NK-92 treated with Interleukin-12 subunit alpha and Interleukin-12 subunit beta, amount 100 ng/mL, for 24 hours (cell line): ENCODE measurements around the gene NFATC3.

Source experiments
- DNase-seq: peaks from one replicate; lab custom pipeline; 2025; lab: John Stamatoyannopoulos, UW

NFATC3 gene

DNA sequence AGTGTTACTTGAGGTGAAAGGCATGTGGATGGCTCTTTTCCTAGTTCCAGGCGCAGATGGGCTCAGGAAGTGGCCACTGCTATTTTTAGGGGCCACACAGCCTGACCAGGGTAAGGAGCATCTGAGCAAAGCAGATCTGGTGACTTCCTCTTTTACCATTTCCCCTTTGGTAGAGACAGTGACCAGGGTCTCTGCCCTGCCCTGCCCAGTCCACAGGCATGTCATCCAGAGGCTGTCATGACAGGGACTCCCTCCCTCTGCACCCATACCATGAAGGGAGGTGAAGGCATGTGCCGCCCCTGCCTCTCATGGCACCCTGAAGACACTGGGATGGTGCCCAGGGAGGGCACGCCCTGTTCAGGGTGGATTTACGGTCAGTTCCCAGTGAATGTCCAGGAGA, 162.2 kb downstream of the NFATC3 start:
- no peak for DNase-seq

DNA sequence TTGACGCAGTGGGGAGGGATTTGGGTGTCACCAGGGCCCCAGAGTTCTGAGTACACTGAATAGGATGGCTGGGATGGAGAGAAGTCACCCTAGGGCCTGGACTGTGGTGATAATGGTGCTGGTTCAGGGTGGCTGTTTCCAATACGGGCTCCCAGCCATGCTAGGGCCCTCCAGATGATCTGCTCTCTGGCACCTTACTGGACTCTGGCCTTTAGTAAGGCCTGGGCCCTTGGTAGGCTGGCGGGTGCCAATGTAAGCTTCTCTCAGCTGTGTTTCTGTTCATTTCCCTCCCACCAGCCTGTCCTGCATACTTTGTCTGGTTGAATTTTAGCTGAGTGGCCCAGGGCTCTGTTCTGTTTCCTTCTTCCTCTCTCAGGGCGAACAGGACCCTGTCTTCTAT, 162.8 kb downstream of the NFATC3 start:
- DNase-seq: no peak

DNA sequence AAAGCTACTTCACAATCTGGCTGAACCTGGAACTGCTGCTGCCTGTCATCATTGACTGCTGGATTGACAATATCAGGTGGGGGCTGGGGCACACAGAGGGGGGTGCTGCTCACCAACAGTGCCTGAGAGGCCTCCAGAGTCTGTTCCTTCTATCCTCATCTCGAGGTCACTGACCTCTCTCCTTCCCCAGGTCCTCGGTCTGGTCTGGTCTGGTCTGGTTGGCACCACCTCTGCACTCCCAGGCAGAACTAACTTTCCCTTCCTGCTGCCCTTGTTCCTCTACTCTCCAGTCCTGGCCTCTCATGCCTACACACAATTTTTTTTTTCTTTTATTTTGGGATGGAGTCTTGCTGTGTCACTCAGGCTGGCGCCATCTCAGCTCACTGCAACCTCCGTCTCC, 164.2 kb downstream of the NFATC3 start:
- DNase-seq: no peak

DNA sequence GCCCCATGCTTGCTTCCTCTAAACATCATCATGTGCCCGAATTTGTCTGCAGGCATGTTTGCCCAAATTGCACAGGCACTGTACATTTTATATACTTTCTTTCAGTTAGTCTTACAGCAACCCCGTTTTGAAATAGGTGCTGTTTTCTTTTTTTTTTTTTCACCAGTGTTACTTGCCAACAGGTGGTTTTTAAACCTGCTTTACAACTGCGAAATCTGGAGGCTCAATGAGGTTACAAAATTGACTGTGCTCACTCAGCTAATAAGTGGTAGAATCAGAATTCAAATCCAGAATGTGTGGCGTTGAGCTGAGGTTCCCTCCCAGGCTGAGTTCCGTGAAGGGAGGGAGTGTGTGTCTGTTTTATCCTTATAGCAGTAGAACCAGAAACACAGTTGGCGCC, 165.8 kb downstream of the NFATC3 start:
- DNase-seq: no peak

DNA sequence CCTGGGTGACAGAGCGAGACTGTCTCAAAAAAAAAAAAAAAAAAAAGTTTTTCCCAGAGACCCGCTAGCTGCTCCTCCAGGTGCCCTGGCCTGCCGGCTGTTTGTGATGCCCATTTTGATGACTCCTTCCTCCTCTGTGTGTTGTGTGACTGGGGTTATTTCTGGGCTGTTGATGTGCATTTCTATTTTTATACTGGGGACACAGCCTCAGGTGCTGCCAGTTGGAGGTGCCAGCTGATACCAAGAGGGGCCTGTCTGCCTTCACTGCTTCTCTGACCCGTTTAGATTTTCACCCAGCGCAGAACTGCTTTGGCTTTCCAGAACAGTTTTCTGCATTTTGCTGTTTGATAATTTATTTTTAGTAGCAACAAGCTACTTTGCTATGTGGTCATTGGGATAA, 166.7 kb downstream of the NFATC3 start:
- no peak for DNase-seq

DNA sequence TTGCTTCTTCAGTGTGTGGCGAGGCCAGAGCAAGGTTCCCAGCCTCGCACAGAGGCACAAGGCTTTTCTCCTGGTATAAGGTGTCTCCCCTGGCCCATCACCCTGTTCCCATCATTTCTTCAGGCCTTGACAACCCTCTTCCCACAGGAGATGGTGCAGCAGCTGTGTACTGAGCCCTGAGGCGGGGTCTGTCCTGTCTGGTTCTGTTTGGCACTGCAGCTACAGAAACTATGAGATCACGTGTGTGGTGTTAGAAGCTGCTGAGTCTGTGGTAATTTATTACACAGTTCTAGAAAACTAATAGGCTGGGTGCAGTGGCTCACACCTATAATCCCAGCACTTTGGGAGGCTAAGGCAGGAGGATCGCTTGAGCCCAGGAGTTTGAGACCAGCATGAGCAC, 167.2 kb downstream of the NFATC3 start:
- no peak for DNase-seq

DNA sequence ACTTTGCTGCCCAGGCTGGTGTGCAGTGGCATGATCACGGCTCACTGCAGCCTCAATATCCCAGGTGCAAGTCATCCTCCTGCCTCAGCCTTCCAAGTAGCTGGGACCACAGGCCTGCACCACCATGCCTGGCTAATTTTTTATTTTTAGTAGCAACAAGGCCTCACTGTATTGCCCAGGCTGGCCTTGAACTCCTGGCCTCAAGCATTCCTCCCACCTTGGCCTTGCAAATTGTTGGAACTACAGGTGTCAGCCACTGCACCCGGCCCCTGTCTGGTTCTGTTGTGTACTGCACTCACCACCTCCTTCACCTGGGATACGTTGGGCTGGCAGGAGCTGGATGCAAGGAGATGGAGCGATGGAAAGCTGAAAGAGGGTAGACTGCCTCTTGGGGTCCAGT, 168.6 kb downstream of the NFATC3 start:
- DNase-seq: no peak

DNA sequence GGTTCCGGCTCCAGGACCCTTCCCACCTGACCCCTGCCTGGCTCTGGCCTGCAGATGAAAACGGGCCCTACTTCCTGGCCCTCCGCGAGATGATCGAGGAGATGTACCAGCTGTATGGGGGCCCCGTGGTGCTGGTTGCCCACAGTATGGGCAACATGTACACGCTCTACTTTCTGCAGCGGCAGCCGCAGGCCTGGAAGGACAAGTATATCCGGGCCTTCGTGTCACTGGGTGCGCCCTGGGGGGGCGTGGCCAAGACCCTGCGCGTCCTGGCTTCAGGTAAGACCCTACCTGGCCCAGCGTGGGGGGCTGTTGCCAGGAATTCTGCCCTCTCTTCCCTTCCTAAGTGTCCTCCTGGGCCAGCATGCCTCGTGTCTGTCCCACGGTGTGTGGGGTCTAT, 170.5 kb downstream of the NFATC3 start:
- DNase-seq: no peak

DNA sequence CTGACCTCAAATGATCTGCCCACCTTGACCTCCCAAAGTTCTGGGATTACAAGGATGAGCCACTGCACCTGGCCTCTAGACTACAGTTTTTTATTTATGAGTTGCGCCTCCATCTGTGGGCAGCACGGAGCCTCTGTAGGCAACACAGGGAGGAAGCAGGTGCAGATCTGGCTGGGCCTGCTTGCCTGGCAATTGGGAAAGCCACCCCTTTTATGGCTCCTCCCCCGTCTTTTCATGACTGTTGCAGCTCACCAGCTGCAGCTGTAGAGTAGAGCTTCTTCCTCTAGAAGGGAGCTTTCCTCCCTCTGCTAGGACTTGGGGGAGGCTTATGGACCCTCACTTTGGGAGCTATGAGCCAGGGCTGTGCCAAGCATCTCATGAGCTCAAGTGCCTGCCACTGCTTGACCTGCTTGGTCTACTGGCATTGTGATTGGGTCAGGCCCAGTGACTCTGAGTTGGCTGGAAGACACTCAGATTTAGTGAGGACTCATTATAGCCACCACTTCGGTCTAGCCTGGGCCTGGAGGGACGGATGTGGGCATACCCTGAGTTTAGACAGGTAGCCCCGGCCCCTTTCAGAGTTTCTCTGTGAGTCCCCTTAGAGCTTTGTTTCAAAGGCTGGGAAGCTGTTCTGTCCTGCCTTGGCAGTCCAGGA, 172.2 kb downstream of the NFATC3 start:
- DNase-seq: no peak

DNA sequence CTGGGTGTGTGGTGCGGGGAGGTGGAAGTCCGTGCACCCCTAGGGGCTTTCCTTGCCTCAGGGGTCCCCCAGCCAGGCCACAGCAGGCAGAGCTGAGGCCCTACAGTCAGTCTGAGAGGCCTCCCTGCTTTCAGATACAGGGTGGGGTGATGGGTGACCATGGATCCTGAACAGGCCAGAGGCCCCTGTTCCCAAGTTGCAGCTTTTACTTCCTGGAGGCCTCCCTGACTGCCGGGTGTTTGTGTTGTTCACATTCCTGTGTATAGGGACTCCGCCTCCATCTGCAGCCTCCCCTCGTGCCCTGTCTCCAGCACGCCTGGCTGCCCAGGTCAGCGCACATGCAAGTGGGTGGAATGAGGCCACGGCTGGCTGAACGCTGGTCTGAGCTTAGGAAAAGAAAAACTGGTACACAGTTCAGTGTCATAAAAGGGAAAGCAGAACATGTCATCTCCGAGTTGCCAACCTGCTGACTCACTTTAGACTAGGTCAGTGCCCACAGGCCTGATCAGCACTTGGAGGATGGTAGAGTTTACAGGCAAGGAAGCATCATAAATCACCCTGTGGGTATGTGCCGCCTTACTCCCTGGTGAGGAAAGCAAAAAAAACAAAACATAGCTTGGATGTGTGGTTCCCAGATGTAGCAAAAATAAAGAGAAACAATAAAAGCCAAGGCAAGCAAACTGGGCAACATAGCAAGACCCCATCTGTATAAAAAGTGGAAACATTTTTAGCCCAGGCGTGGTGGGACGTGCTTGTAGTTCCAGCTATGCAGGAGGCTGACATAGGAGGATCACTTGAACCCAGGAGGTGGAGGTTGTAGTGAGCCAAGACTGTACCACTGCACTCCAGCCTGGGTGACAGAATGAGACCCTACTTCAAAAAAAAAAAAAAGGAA, 173.0 kb downstream of the NFATC3 start:
- DNase-seq: no peak

DNA sequence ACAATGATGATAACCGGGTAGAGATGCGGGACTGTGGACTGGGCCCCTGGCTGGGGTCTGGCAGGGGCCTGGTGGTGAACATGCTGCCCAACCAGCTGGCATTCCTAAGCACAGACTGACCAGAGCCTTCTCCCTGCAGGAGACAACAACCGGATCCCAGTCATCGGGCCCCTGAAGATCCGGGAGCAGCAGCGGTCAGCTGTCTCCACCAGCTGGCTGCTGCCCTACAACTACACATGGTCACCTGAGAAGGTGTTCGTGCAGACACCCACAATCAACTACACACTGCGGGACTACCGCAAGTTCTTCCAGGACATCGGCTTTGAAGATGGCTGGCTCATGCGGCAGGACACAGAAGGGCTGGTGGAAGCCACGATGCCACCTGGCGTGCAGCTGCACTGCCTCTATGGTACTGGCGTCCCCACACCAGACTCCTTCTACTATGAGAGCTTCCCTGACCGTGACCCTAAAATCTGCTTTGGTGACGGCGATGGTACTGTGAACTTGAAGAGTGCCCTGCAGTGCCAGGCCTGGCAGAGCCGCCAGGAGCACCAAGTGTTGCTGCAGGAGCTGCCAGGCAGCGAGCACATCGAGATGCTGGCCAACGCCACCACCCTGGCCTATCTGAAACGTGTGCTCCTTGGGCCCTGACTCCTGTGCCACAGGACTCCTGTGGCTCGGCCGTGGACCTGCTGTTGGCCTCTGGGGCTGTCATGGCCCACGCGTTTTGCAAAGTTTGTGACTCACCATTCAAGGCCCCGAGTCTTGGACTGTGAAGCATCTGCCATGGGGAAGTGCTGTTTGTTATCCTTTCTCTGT, 174.0 kb downstream of the NFATC3 start:
- no peak for DNase-seq

DNA sequence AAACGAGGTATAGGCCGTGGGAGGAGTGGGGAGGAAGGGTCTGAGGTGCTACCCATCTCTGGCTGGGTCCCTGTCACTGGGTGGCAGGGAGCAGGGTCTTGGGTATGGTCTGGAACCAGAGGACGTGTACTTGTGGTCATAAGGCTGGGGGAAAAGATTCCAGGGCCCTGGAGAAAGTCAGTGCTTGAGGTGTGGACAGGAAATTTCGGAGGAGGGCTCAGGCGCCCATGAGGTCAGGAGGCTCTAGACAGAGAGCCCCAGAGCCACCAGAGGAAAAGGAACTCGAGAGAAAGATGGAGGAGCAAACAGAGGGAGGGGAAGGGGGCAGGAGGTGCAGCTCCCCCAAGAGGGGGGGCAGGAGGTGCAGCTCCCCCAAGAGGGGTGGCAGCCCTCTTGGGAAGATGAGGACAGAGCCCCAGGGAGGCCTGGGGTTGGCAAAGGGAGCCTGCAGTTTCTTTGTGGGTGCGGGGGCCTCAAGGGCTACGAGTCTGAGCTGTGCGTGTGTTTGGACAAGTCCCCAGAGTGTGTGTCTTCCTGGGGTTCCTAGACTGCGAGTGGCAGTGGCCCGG, 178.5 kb downstream of the NFATC3 start:
- DNase-seq: no peak

DNA sequence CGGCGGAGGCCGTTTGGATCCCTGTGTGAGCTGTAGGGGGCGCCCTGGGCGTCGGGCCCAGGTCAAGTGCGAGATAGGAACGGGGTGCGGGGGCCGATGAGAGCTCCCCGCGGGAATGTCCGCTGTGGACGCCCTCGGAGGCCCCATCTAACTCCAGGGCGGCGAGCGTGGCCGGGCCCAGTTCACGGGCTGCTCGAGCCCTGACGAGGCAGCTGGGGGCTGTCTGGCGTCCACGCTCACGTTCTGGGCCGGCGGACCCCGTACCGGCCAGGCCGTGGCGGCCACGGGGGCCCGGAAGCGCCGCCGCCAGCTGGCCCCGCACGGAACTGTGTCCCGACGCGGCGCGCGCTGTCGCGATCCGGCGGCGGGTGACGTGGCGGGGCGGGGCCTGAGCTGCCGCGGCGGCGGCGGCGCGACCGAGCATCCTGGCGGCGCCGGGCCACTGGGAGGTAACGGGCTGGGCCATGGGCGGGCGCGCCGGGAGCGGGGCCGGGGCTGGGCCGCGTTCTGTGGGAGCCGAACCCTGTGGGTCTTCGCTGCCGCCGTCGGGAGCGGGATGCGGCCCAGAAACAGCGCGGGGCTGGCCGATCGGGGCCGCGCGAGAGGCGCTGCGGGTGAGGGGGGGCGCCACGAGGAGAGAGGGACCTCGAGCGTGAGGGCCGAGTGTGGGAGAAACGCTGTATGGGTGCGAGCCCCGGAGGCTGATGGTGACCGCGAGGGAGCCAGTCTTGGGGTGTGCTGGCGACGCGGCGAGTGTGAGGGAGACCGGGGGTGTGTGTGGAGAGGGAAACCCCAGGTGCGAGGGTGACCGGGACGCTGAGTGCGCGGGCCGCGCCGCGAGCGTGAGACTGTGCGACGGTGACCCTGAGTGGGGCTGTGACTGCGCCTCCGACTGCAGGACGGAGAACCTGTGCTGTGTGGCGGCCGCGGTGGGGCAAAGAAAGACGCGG, 179.2 kb downstream of the NFATC3 start, which contains the start of gene SLC7A6:
TSS of gene SLC7A6 (plus strand) at position 399 of the 950 bp plus-strand sequence. CDS start 10,201 bp downstream, outside the sequence.
- DNase-seq: peak; percentile 56

DNA sequence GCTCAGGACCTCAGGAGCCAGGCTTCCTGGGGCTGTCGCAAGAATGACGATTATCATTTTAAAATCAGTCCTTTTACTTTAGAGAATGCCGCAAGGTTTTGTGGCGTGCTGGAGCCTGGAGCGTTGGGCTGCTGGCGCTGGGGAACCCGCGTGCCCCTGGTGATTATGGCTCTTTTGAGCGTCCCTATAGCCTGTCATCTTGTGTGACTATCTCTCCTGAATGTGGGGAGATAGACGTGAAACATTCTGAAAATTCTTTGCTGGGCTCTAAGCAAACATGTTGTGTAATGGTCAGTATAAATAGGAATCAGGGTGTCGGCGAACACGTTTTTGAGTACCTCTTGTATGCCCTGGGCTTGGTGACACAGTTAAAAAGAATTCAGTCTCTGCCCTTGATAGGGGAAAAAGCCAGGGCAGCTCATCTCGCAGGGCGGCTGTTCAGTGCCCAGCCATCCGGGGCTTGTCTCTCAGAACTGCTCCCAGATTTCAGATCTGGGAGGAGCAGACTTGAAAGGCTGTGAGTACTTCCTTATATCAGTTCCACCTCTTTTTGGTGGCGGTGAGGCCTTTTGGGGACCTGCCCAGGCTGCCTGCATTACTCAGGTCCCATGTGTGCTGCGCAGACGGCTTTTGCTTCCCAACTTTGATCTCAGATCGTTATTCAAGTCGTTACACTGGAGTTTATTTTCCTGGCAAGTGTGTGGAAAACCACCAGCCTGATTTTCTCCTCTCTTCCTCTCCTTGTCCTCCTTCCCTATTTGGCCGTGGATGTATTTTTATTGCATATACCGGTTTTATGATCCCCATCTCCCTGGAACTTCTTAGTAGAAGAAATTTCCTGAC, 180.1 kb downstream of the NFATC3 start:
- no peak for DNase-seq

DNA sequence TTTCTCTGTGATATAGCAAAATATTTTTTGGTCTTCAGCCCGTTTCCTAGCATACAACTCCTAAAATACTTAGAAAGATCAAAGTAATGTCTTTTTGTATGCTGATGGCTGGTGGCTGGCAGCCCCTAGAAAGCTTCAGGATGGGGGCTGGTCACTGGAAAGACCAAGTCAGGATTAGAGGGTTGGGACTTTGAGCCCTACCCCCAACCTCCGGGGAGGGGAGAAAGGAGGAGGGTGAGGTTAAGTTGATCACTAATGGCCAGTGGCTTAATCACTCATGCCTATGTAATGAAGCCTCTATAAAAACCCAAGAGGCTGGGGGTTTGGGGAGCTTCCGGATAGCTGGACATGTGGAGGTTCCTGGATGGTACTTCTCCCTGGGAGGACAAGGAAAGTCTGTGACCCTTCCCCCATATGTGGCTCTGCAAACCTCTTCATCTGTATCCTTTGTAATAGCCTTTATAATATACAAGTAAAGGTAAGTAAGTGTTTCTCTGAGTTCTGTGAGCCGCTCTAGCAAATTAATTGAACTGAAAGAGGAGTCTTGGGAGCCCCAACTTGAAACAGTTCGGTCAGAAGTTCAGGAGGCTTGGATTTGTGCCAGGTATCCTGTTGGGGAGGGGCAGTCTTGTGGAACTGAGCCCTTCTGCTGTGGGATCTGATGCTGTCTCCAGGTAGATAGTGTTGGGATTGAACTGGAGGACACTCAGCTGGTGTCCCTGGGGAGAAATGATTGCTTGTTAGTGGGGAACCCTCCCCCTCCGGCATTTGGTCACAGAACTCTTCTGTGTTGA, 182.6 kb downstream of the NFATC3 start:
- DNase-seq: no peak

DNA sequence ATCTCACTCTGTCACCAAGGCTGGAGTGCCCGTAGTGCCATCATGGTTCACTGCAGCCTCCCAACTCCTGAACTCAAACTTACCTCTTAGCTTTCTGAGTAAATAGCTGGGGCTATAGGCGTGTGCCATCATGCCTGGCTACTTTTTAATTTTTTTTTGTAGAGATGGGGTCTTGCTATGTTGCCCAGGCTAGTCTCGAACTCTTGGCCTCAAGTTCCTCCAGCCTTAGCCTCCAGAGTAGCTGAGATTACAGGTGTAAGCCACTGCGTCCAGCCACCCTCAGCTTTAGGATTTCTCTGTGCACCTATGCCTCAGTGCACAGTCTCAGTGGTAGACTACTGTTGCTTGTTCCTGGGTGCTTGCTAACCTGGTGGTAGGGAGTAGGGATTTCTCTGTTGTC, 184.6 kb downstream of the NFATC3 start:
- DNase-seq: no peak

DNA sequence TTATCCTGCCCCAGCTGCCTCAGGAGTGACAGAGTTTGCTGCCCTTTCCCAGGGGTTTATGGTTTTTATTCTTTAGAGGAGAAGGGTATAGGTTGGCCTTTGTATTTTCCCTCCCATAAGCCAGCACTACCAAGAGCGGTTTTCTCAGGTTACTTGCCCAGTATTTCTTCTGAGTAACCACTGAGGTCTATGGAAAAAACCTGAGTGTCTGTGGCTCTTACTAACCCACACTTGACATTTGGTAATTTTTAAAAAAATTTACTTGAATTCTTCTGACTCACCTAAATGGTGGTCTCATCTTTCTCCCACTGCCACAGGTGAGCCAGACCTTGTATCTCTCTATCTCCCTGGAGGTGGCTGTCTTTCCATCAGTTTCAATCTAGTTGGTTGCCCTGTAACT, 185.2 kb downstream of the NFATC3 start:
- no peak for DNase-seq

DNA sequence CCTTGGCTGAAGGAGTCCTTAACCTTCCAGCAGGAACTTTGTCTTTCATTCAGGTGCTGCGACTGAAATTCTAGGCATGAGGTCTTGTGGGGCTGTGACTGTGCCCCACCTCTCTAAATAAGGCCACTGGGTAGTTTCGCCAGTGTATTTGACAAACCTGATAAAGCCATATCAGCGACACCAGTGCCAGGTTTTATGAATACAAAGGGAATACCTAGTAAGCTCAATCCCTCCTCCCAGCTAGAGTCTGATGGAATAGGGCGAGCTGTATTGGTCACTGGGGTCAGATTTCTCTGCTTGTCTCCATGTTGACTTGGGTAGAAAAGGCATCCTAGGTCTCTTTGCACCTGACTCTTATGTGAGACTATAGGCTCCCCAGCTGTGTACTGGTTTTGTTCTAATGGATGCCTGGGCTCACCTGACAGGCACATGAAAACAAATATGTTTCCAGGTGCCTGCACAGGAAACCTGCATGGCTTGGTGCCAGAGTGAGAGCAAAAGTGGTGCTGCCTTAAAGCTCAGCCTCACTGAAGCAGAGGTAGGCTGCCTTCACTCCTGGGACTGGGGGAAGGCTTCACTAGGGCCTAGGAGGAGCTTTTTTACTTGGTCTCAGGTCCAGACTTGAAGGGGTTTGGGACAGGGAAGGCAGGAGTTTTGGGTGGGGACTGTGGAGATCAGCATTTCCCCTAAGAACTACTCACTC, 187.5 kb downstream of the NFATC3 start:
- no peak for DNase-seq

DNA sequence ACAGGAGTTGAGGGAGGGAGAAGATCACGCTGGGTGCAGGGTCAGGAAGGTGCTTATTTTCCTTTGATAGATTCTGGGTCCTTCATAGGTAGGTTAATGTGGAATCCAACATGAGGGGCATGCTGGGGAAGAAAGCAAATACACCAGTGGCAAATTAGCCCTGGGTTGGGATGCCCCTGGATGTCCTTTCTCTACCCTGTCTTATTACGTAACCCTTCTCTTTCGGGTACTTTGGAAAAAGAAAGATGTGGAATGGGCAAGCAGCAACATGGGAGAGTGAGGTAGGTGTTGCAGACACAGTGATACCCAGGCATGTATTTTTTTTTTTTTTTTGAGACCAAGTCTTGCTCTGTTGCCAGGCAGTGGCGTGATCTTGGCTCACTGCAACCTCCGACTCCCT, 188.3 kb downstream of the NFATC3 start:
- DNase-seq: no peak
